Sigmoid colon (tissue), 4 donors: ENCODE data around the gene GNB2.

Experiments
- CTCF ChIP-seq, 4 experiments: fragments of 450-650 bp in 3 of 4; fragments of 200-600 bp in 1 of 4; IDR thresholded peaks; one replicate each; pipeline ENCODE4 v1.5.1; 2016 to 2019; ENCODE audit warnings: antibody characterized with exemption in 4 of 4, mild to moderate bottlenecking in 3 of 4, moderate library complexity in 2 of 4
- EP300 ChIP-seq, 4 donors: sonication (generic); formaldehyde crosslinking; IDR thresholded peaks; one replicate each; pipeline ENCODE4 v1.6.1; 2017; ENCODE audit warnings: antibody characterized with exemption in 4 of 4
- POLR2A ChIP-seq, 2 donors: fragments of 450-650 bp; IDR thresholded peaks; one replicate each; pipeline ENCODE4 v1.6.1; 2016; ENCODE audit warnings: antibody characterized with exemption in 2 of 2, mild to moderate bottlenecking in 2 of 2, moderate library complexity in 2 of 2
- POLR2AphosphoS5 ChIP-seq, 4 donors: sonication (generic); formaldehyde crosslinking; IDR thresholded peaks; one replicate each; pipeline ENCODE4 v1.6.1; 2017; ENCODE audit warnings: antibody characterized with exemption in 4 of 4

- TF ChIP-seq CTCF (IDR thresholded peaks at IDR 0.05) (no peak), POLR2A (IDR thresholded peaks at IDR 0.05) (no peak), EP300 (IDR thresholded peaks at IDR 0.05) (no peak), POLR2AphosphoS5 (IDR thresholded peaks at IDR 0.05) (no peak)
These were observed 47.9 kb downstream of the GNB2 start for GRCh38 chr7:100721505-100721812.
